Stimulated activated CD8-positive, alpha-beta memory T cell treated with anti-CD3 and anti-CD28 coated beads, Interleukin-2, amount 100 ng/mL, for 1 hour (primary cell): Measurements from ENCODE around the gene DHRS4L2.
"Not testable (repeated sequence)": the region's sequence is repeated elsewhere in the genome, so short reads cannot be mapped to it uniquely, and the experiment has no call there.

Experiments used
- DNase-seq, 2 donors: peaks; one replicate each; pipeline ENCODE4 v3.0.0-alpha.2; 2020; ENCODE audit warnings: low read depth in 2 of 2

DHRS4L2 gene

GRCh38 chr14:24018978-24019377 lies 30.2 kb downstream of the DHRS4L2 start:
- not testable (repeated sequence) for DNase-seq

DNA sequence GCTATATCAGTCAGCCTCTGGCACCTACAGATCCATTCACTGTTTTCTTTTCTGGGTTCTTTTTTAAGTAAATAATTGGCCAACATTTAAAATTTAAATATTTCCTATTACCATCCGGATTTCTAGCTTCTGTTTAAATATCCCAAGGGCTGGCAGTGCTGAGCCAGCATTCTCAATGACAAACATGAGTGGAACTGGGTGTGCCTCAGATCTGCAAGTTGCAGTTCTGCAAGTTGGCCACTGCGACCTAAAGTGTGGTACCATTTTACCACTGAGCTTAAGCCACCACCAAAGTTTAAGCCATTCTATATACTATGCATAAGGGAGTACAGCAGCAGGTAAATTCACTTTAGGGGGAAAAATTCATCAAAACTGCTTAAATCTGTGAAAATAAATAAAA lies 31.2 kb downstream of the DHRS4L2 start:
- not testable (repeated sequence) for DNase-seq

DNA sequence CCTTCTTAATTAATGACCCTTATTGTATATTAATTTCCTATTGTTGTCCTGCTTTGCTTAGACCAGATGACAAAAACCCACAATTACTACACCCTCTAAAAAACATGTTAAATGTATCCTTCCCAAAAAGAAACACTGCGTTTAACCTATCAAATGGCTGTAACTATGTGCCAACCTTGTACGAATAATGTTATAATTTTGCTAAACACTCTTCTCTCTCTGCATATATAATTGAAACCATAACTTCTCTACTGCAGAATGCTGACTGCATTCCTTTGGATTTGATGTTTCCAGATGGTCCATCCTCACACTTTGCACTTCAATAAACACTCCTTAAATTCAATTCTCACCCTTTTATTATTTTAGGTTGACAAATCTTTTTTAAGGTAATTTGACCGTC lies 31.8 kb downstream of the DHRS4L2 start:
- not testable (repeated sequence) for DNase-seq

DNA sequence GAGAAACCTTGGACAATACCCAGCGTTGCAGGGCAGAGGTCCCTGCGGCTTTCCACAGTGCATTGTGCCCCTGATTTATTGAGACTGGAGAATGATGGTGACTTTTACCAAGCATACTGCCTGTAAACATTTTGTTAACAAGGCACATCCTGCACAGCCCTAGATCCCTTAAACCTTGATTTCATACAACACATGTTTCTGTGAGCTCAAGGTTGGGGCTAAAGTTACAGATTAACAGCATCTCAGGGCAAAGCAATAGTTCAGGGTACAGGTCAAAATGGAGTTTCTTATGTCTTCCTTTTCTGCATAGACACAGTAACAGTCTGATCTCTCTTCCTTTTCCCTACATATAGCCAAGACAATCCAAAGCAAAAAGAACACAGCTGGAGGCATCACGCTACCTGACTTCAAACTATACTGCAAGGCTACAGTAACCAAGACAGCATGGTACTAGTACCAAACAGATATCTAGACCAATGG lies 36.2 kb downstream of the DHRS4L2 start:
- DNase-seq = not testable (repeated sequence)

DNA sequence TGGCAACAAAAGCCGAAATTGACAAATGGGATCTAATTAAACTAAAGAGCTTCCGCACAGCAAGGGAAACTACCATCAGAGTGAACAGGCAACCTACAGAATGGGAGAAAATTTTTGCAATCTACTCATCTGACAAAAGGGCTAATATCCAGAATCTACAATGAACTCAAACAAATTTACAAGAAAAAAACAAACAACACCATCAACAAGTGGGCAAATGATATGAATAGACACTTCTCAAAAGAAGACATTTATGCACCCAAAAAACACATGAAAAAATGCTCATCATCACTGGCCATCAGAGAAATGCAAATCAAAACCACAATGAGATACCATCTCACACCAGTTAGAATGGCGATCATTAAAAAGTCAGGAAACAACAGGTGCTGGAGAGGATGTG lies 41.0 kb downstream of the DHRS4L2 start:
- not testable (repeated sequence) for DNase-seq

- not testable (repeated sequence) for DNase-seq
Measured at GRCh38 chr14:24031331-24031730, 42.6 kb downstream of the DHRS4L2 start.

- DNase-seq = no peak
Measured at GRCh38 chr14:24032727-24033418, 44.1 kb downstream of the DHRS4L2 start.

DNA sequence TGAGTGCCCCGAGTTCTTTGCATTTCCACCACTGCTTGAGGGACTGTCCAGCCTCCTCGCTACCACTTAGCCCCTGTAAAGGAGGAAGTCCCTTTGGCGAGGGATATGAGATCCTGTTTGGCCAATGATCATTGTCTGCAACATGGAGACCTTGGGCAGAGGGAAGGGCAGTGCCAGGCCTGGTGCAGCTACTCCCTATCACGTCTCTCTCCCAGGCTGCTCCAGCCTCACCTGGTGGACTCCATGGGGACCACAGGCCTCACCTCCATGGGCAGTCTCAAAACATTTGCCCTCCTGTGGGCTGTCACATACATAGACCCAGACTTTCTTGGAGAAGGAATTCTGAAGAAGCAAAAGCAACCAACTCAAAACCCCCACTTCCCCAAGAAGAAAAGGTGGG lies 47.0 kb downstream of the DHRS4L2 start:
- not testable (repeated sequence) for DNase-seq

GRCh38 chr14:24036169-24036962 lies 47.6 kb downstream of the DHRS4L2 start:
- DNase-seq = peak; percentile 33 to 47

GRCh38 chr14:24036963-24037657 lies 48.4 kb downstream of the DHRS4L2 start:
- DNase-seq = not testable (repeated sequence)

- DNase-seq = no peak
Measured at GRCh38 chr14:24037658-24038037, 48.9 kb downstream of the DHRS4L2 start.

DNA sequence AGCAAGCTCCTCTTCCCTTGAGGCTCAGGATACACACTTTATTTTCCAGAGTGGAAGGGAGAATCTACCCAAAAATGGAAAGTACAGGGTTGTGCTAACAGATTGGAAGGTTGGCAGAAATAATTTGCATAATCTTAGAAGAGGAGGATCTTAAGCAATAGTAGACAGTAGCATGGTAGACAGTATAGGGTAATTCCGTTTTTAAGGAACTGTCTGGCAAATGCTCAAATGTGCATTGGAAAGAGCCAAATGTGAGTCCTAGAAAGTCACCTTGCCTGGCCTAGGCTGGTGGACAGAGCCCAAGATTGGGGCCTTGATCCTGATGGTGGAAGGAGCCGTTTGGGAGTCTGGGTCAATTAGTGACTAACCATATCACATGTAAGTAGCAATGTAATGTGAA lies 50.0 kb downstream of the DHRS4L2 start:
- DNase-seq = no peak

DNA sequence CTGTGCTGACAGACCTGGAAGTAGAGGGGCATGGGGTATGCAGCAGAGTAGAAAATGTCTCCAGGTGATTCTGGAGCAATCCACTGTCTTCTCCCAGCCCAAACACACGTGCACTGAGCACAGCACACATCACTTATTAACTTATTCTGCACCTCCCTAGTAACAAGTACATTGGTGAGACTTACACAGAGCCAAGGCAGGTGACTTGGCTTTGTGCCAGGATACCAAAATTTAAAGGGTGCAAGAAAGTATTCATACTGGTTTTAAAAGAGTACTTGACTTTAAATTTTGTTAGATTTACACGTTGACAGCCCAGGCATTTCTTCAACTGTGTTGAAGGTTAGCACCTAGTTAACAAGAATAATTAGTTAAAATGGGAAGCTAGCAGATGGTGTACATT lies 52.0 kb downstream of the DHRS4L2 start:
- no peak for DNase-seq

DNA sequence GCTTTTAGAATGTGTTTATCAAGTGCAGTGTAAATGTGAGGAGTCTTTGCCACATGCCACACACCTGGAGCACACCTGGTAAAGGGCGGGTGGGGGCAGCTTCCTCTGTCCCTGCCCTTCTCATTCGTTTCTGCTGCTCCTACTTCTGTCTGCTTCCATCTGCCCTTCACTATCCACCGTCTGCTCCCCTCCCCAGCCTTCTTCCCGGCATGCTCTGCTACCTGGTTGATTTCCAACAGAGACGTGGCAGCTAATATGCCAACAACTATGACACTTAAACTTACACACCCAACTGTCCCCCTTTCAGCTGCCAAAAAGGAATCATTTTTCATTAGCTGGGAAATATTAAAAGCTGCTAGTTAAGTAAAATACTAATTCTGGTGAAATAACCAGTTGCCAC lies 54.0 kb downstream of the DHRS4L2 start:
- DNase-seq = no peak

- DNase-seq = not testable (repeated sequence)
Measured at GRCh38 chr14:24049002-24049401, 60.3 kb downstream of the DHRS4L2 start.

DNA sequence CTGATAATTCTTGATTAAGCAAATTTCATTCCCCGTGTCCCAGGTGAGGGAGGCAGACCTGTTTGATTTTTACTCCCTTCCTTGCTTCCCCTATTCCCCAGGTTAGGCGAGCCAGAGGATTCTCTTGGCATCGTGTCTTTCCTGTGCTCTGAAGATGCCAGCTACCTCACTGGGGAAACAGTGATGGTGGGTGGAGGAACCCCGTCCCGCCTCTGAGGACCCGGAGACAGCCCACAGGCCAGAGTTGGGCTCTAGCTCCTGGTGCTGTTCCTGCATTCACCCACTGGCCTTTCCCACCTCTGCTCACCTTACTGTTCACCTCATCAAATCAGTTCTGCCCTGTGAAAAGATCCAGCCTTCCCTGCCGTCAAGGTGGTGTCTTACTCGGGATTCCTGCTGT lies 62.0 kb downstream of the DHRS4L2 start:
- DNase-seq = not testable (repeated sequence)

- DNase-seq = no peak
Measured at GRCh38 chr14:24051176-24051788, 62.6 kb downstream of the DHRS4L2 start.

- DNase-seq = peak; percentile 25 to 35
Measured at GRCh38 chr14:24051789-24052655, 63.3 kb downstream of the DHRS4L2 start, which contains the start of gene CARMIL3. CARMIL3 (plus strand) TSS chr14:24052009; CDS start chr14:24052154, 145 bp downstream.

DNA sequence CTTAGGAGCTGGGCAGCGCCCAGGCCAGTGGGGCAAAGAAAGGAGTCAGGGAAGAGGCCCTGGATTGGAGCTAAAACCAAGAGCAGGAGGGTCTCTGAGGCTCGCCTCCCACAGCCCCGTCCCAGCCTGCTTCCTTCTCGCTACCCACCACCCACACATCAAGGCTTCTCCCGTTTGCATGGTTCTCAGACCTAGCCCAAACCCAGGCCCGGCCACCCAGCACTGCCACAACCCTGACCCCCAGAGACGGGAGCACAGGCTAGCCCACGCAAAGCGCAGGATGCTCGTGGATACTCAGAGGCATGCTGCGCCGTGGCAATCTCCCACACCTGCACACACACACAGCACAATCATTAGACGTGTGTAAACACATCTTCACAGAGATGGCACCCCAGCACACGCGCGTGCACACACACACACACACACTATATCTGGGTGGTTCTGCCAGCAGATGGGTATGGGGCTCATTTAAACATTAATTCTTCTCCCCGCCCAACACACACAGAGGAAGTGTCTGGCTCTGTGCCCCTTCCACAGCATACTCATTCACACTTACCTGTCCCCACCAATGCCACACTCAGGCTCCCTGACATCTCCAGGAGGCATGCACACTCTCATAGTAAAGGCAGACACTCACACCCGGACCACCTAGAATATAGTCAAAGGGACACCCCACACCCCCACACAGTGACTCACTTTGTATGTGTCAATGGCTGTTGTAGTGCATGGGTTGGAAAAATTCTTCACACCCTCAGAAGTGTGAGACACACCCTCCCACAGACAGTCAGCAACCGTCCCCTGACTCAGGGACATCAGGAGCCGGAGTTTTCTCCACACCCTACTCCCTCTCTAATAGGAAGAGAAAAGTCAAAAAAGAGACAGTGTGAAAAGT lies 64.2 kb downstream of the DHRS4L2 start:
- DNase-seq = no peak
